DND-41 (cell line): ENCODE data around the gene ACTA2.

Source experiments
- EZH2 ChIP-seq: IDR thresholded peaks from 3 replicates; pipeline ENCODE4 v1.6.1; 2012; ENCODE audit warnings: borderline replicate concordance, low read depth, mild to moderate bottlenecking, moderate library complexity, low read length, inconsistent platforms; ENCODE audit not compliant: severe bottlenecking
- TF ChIP-seq, protein P1 (sequence below): IDR thresholded peaks from 2 replicates; pipeline ENCODE4 v1.5.1; 2012; ENCODE audit warnings: borderline replicate concordance, low read length, moderate library complexity, mild to moderate bottlenecking; ENCODE audit not compliant: poor library complexity, severe bottlenecking; ENCODE audit errors: extremely low read depth

GRCh38 chr10:88968391-88968790, 15.8 kb upstream of the ACTA2 start:
- TF ChIP-seq, protein P1, sequence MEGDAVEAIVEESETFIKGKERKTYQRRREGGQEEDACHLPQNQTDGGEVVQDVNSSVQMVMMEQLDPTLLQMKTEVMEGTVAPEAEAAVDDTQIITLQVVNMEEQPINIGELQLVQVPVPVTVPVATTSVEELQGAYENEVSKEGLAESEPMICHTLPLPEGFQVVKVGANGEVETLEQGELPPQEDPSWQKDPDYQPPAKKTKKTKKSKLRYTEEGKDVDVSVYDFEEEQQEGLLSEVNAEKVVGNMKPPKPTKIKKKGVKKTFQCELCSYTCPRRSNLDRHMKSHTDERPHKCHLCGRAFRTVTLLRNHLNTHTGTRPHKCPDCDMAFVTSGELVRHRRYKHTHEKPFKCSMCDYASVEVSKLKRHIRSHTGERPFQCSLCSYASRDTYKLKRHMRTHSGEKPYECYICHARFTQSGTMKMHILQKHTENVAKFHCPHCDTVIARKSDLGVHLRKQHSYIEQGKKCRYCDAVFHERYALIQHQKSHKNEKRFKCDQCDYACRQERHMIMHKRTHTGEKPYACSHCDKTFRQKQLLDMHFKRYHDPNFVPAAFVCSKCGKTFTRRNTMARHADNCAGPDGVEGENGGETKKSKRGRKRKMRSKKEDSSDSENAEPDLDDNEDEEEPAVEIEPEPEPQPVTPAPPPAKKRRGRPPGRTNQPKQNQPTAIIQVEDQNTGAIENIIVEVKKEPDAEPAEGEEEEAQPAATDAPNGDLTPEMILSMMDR, result no peak
- TF ChIP-seq EZH2, result no peak
